ENCODE data around the gene PDE4B.

Gene PDE4B

GRCh38 chr1:66370462-66370971 is 577.8 kb downstream of the PDE4B start:
- no peak for DNase-seq

- DNase-seq = peak; percentile 85
These were observed 578.7 kb downstream of the PDE4B start for GRCh38 chr1:66371233-66372005.

GRCh38 chr1:66372522-66373101 is 579.9 kb downstream of the PDE4B start:
- no peak for DNase-seq

- DNase-seq = no peak
These were observed 580.5 kb downstream of the PDE4B start for GRCh38 chr1:66373157-66373591.

- no peak for DNase-seq
These were observed 581.5 kb downstream of the PDE4B start for GRCh38 chr1:66374148-66374547.

- peak; percentile 89 for DNase-seq
These were observed 581.9 kb downstream of the PDE4B start for GRCh38 chr1:66374561-66375111.

- DNase-seq = no peak
These were observed 582.4 kb downstream of the PDE4B start for GRCh38 chr1:66375125-66375524.

- DNase-seq = no peak
These were observed 587.9 kb downstream of the PDE4B start for GRCh38 chr1:66380452-66381212.

- no peak for DNase-seq
These were observed 589.1 kb downstream of the PDE4B start for GRCh38 chr1:66381621-66382275.

- DNase-seq = peak; percentile 25
These were observed 590.5 kb downstream of the PDE4B start for GRCh38 chr1:66383168-66383567.

GRCh38 chr1:66383611-66384010 is 590.9 kb downstream of the PDE4B start:
- DNase-seq = no peak

GRCh38 chr1:66384258-66384921 is 591.7 kb downstream of the PDE4B start:
- DNase-seq = no peak

GRCh38 chr1:66386712-66387111 is 594.0 kb downstream of the PDE4B start:
- DNase-seq = no peak

GRCh38 chr1:66388913-66389312 is 596.2 kb downstream of the PDE4B start:
- no peak for DNase-seq

GRCh38 chr1:66393586-66394287 is 601.0 kb downstream of the PDE4B start:
- no peak for DNase-seq

GRCh38 chr1:66394603-66395002 is 601.9 kb downstream of the PDE4B start:
- DNase-seq = no peak

- no peak for DNase-seq
These were observed 602.7 kb downstream of the PDE4B start for GRCh38 chr1:66395202-66396061.

- DNase-seq = no peak
These were observed 603.7 kb downstream of the PDE4B start for GRCh38 chr1:66396212-66396890.

GRCh38 chr1:66397192-66397591 is 604.5 kb downstream of the PDE4B start:
- no peak for DNase-seq

Measured in fibroblast of skin of back (primary cell).